ENCODE measurements around the gene AMHR2. TPM values are rescaled to one million over a fixed set of nuclear protein-coding genes. Genes with fewer than 3 reads are reported as not detected.

AMHR2 gene
- total and polyA plus RNA-seq, 9 of the 15 experiments (the other 6 are each of a cell fraction or from before 2014, with no cell fraction given) = 8.9 to 49.7 (median 19.3) TPM

DNA sequence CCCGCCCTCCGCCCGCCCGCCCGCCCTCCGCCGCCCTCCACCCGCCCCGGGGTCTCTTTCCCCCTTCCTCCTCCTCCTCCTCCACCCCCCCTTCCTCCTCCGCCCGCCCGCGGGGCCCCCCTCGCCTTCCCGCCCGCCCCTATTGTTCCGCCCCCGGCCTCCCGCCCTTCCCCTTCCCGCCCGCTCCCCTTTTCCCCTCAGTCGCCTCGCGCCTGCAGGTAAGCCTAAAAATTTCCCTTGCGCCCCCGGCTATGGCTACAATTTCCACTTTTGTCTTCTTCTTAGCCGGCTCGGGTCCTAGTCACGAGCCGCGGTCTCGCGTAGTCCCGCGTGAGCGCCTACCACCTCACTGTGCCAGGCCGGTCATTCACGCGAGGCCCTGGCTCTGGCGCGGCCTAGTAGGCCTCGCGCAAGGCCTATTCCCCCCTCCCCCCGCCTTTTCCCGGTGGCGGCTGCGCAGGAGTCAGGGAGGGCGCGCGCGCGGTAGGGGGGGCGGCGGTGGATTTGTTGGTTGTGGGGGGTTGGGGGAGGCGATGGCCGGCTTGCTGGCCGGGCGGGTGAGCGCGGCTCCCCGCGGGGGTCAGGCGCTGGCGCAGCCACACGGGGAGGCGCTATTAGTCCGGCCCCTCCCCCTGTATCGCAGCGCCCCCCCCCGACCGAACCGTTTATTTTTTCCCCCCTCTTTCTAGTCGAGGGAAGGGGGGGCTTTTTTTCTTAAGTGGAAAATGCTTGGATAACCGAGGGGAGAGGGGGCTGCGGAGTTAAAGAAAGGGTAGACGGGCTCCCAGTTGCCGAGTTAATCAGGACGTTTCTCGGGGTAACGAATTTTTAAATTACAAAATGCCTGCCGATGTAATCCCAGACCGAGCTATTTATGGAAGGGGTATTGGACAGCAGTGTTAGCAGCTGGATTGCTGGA is 28.8 kb downstream of the AMHR2 start (continued):
- TF ChIP-seq, protein P1, sequence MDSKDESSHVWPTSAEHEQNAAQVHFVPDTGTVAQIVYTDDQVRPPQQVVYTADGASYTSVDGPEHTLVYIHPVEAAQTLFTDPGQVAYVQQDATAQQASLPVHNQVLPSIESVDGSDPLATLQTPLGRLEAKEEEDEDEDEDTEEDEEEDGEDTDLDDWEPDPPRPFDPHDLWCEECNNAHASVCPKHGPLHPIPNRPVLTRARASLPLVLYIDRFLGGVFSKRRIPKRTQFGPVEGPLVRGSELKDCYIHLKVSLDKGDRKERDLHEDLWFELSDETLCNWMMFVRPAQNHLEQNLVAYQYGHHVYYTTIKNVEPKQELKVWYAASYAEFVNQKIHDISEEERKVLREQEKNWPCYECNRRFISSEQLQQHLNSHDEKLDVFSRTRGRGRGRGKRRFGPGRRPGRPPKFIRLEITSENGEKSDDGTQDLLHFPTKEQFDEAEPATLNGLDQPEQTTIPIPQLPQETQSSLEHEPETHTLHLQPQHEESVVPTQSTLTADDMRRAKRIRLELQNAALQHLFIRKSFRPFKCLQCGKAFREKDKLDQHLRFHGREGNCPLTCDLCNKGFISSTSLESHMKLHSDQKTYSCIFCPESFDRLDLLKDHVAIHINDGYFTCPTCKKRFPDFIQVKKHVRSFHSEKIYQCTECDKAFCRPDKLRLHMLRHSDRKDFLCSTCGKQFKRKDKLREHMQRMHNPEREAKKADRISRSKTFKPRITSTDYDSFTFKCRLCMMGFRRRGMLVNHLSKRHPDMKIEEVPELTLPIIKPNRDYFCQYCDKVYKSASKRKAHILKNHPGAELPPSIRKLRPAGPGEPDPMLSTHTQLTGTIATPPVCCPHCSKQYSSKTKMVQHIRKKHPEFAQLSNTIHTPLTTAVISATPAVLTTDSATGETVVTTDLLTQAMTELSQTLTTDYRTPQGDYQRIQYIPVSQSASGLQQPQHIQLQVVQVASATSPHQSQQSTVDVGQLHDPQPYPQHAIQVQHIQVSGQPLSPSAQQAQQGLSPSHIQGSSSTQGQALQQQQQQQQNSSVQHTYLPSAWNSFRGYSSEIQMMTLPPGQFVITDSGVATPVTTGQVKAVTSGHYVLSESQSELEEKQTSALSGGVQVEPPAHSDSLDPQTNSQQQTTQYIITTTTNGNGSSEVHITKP (IDR thresholded peaks at IDR 0.05; ENCODE audit: partially characterized antibody) = no peak
- TF ChIP-seq XRCC3 (IDR thresholded peaks at IDR 0.05) (no peak), HCFC1 (IDR thresholded peaks at IDR 0.05; ENCODE audit: low read depth, low read length) (peak; percentile 58; the same call in 1 of the 2 replicates), RBM39 (optimal IDR thresholded peaks at IDR 0.05; ENCODE audit: low read depth, low read length) (no peak), TSC22D4 (tag; IDR thresholded peaks at IDR 0.05) (no peak), TBL1XR1 (IDR thresholded peaks at IDR 0.05; ENCODE audit: low read length in 2 of 2) (no peak; a peak in 2 of 4 replicates), SAP30 (IDR thresholded peaks at IDR 0.05; ENCODE audit: borderline replicate concordance, insufficient read depth, low read depth, low read length, poor library complexity, severe bottlenecking) (no peak), COPS2 (conservative IDR thresholded peaks at IDR 0.05) (no peak), ZNF197 (CRISPR knock-in tag; IDR thresholded peaks at IDR 0.05; ENCODE audit: low read depth) (peak; percentile 22; the same call in 1 of the 2 replicates), NR2C2 (CRISPR knock-in tag; IDR thresholded peaks at IDR 0.05) (peak; percentile 84; the same call in 1 of the 2 replicates), NR2C2 (tag; IDR thresholded peaks at IDR 0.05) (peak; percentile 97), SNRNP70 (optimal IDR thresholded peaks at IDR 0.05; ENCODE audit: low read depth, low read length) (no peak)
- TF ChIP-seq, protein P2, sequence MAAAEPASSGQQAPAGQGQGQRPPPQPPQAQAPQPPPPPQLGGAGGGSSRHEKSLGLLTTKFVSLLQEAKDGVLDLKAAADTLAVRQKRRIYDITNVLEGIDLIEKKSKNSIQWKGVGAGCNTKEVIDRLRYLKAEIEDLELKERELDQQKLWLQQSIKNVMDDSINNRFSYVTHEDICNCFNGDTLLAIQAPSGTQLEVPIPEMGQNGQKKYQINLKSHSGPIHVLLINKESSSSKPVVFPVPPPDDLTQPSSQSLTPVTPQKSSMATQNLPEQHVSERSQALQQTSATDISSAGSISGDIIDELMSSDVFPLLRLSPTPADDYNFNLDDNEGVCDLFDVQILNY (CRISPR knock-in tag; IDR thresholded peaks at IDR 0.05) = 0 out of 2 replicates have a peak, but pooled peaks have one; percentile 46
- TF ChIP-seq, protein P3, sequence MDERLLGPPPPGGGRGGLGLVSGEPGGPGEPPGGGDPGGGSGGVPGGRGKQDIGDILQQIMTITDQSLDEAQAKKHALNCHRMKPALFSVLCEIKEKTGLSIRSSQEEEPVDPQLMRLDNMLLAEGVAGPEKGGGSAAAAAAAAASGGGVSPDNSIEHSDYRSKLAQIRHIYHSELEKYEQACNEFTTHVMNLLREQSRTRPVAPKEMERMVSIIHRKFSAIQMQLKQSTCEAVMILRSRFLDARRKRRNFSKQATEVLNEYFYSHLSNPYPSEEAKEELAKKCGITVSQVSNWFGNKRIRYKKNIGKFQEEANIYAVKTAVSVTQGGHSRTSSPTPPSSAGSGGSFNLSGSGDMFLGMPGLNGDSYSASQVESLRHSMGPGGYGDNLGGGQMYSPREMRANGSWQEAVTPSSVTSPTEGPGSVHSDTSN (CRISPR knock-in tag; IDR thresholded peaks at IDR 0.05; ENCODE audit: low read depth) = peak; percentile 15; the same call in 1 of the 2 replicates
- TF ChIP-seq, protein P3 (tag; conservative IDR thresholded peaks at IDR 0.05; ENCODE audit: low read depth) = no peak
- TF ChIP-seq, protein P4, sequence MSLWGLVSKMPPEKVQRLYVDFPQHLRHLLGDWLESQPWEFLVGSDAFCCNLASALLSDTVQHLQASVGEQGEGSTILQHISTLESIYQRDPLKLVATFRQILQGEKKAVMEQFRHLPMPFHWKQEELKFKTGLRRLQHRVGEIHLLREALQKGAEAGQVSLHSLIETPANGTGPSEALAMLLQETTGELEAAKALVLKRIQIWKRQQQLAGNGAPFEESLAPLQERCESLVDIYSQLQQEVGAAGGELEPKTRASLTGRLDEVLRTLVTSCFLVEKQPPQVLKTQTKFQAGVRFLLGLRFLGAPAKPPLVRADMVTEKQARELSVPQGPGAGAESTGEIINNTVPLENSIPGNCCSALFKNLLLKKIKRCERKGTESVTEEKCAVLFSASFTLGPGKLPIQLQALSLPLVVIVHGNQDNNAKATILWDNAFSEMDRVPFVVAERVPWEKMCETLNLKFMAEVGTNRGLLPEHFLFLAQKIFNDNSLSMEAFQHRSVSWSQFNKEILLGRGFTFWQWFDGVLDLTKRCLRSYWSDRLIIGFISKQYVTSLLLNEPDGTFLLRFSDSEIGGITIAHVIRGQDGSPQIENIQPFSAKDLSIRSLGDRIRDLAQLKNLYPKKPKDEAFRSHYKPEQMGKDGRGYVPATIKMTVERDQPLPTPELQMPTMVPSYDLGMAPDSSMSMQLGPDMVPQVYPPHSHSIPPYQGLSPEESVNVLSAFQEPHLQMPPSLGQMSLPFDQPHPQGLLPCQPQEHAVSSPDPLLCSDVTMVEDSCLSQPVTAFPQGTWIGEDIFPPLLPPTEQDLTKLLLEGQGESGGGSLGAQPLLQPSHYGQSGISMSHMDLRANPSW (CRISPR knock-in tag; IDR thresholded peaks at IDR 0.05) = no peak

Data from K562 (cell line).